GM12801 (cell line): Measurements from ENCODE around the gene RNASET2.

Experiments
- CTCF ChIP-seq: IDR thresholded peaks from one replicate; pipeline ENCODE4 v1.5.1; 2011; ENCODE audit warnings: control low read depth; ENCODE audit not compliant: insufficient read length; ENCODE audit errors: extremely low read depth

Gene RNASET2

DNA sequence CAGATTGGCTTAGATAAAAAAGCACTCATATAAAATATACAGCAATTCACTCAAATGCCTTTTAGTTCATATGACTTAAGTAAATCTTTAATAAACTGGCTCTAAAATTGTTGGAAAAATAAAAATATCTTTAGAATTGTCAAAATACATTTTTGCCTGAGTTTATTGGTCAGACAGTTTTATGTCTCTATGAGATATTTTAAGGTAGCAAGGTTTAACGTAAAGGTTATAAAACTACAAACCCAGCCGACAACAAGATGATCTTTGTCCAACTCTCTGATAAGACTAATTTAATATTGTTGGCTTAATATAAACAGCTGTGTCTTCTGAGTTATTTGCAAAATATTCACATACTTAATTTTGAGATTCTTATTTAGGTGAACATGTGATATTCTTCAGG lies 39.5 kb downstream of the RNASET2 start:
- TF ChIP-seq CTCF = no peak

- no peak for TF ChIP-seq CTCF
Observed at GRCh38 chr6:166911248-166911677, 45.1 kb downstream of the RNASET2 start.

- TF ChIP-seq CTCF = no peak
Observed at GRCh38 chr6:166910601-166911000, 45.7 kb downstream of the RNASET2 start.

DNA sequence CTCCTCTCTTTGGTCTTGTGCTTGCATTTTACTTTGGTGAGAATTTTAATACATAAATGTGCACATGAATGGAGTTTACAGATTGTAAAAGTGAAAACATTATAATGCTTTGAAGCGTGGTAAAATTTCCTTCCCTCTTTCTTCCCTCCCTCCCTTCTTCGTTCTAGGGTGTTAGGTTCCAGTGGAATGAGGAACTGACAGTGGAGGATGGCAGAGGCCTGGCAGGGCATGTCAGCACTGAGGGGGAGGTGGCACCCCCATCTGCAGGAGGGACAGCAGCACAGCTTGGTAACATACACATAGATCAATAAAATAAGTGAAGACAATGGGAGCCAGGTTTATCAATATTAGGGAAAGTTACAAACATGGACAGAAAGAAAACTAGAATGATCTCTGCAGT lies 47.5 kb downstream of the RNASET2 start:
- no peak for TF ChIP-seq CTCF

DNA sequence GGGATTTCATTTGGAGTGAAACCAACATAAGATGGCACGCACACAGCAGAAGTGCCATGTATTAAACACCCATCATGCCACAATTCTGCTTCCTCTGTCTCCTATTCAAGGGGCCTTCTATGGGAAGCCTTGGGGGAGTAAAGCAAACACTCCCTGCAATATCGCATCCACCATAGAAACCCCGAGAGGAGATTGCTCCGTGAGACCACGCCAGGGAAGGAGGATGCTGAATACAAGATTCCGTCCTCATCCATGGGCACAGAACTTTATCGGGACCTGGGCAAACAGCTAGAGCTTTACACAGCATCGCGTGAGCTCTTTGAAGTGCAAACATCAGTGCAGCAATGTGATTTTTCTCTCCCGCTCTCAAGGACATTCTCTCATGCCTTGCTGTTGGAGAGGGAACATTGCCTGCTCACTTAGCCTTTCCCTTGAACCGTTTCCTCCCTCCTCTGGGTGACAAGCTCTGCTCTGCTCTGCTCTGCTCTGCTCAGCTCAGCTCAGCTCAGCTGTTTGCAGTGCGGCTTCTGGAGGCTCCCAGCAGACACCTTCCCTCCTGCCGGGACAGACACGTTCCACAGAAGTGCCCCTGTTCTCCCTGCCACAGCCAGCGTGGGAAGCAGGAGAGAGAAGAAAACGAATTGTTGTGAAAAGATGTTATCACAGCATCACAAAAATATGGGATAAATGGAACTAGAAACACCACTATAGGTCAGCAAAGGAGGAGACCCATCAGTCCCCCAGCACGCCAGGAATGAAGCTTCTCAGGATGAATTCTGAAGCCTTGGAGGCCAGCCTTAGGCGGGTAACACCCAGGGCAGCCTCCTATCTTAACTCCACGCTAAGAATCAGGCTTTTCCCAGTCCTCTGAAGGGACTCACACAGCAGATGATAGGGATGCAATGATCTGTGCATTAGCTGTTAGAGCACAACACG lies 48.2 kb downstream of the RNASET2 start:
- no peak for TF ChIP-seq CTCF

DNA sequence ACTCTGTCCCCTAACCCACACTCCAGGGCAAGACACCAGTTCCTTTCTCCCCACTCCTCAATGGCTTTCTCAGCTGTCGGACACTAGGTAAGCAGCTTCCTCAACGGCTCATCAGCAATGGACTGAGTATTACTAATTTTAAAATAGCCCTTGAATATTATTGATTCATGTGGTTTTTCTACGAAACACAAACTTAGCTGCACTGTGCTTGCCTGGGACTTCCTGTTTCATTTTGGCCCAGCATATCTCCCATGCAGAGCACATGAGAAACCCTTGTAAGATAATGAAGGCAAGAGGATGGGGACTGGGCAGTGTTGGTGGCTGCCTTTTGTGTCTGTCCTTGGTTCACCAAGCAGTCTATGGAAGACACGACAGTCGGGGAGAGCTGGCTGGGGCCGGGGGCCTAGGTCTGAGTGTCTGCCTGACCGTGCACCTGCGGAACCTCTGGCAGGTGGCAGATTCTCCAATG lies 48.9 kb downstream of the RNASET2 start:
- TF ChIP-seq CTCF = no peak

DNA sequence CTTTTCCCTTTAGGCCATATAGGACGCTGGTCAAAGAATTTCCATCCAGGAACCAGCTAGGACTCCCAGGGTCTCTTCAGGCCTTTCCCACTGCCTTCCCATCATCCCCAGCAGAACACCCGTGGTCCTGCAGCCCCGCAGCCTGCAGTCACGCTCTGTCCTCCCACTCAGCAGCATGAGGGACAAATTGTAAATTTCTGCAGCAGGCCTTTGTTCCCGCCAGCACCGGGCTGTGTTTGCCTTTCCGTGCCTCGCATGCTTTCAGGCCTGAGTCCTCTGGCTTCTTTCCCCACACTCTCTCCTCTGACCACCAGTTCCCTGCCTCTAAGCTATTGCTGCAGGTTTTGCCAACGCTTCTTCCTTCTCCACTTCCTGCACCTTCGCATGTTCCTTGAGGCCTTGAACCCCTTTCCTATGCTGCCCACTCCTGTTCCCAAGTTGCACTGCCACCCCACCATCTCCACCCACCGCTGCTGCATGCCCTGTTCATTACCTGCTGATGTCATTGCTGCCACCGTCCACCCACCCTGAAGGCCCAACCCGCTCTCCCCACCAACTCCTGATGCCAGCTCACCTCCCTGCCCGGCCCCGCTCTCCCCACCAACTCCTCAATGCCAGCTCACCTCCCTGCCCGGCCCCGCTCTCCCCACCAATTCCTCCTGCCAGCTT lies 49.8 kb downstream of the RNASET2 start:
- TF ChIP-seq CTCF = no peak
